PC-9 (cell line): ENCODE results near the gene CCR6. TPM values are rescaled to one million over a fixed set of nuclear protein-coding genes. Genes with fewer than 3 reads are reported as not detected.

Experiments used
- BruUV-seq: library from RNA; stranded (reverse); fragments of 400-500 nt; replicated peaks from 2 replicates; lab custom pipeline; 2021; lab: Mats Ljungman, UMichigan
- CTCF ChIA-PET: fragments of 300-600 bp; sonication (Branson Sonifier 250); formaldehyde crosslinking; loops from one replicate; lab custom pipeline; 2022; ENCODE audit warnings: antibody characterized with exemption; lab: Charles Lee
- POLR2A ChIA-PET: fragments of 300-600 bp; sonication (Branson Sonifier 250); formaldehyde crosslinking; loops from one replicate; lab custom pipeline; 2022; ENCODE audit warnings: antibody characterized with exemption; ENCODE audit not compliant: unreplicated experiment; lab: Charles Lee
- DNase-seq, 2 experiments: peaks; one replicate each; pipeline versions ENCODE4 v3.0.0 to v3.0.0-alpha.2; 2015 to 2022; ENCODE audit warnings: mixed read lengths in 1 of 2
- H2AFZ ChIP-seq: fragments of 200-600 bp; sonication (generic); 2 replicates; pipeline ENCODE4 v1.8.1; 2017; ENCODE audit warnings: antibody characterized with exemption
- H3F3A ChIP-seq: fragments of 200-600 bp; sonication (generic); 2 replicates; pipeline ENCODE4 v1.8.1; 2017; ENCODE audit warnings: antibody characterized with exemption, mild to moderate bottlenecking, low read depth; ENCODE audit not compliant: insufficient read depth
- H3K27ac ChIP-seq: fragments of 200-600 bp; sonication (generic); 2 replicates; pipeline ENCODE4 v1.6.1; 2016; ENCODE audit warnings: mixed run types
- H3K27me3 ChIP-seq: fragments of 200-600 bp; sonication (generic); 2 replicates; pipeline ENCODE4 v1.6.1; 2016; ENCODE audit warnings: low read depth, mixed run types; ENCODE audit not compliant: insufficient read depth
- H3K36me3 ChIP-seq: fragments of 200-600 bp; sonication (generic); 2 replicates; pipeline ENCODE4 v1.6.1; 2016; ENCODE audit warnings: low read depth, mixed run types
- H3K4me1 ChIP-seq: fragments of 200-600 bp; sonication (generic); replicated peaks from 2 replicates; pipeline ENCODE4 v1.6.1; 2016; ENCODE audit warnings: mixed run types; ENCODE audit not compliant: insufficient read depth
- H3K4me2 ChIP-seq: fragments of 200-600 bp; sonication (generic); 2 replicates; pipeline ENCODE4 v1.6.1; 2017; ENCODE audit warnings: mixed run types
- H3K4me3 ChIP-seq: fragments of 200-600 bp; sonication (generic); 2 replicates; pipeline ENCODE4 v1.6.1; 2016; ENCODE audit warnings: mixed run types
- H3K79me2 ChIP-seq: fragments of 200-600 bp; sonication (generic); 2 replicates; pipeline ENCODE4 v1.6.1; 2017; ENCODE audit warnings: low read depth, mixed run types
- H3K9me2 ChIP-seq: fragments of 200-600 bp; sonication (generic); 2 replicates; pipeline ENCODE4 v1.8.1; 2017; ENCODE audit warnings: mild to moderate bottlenecking; ENCODE audit not compliant: insufficient read depth
- H3K9me3 ChIP-seq: fragments of 200-600 bp; sonication (generic); 2 replicates; pipeline ENCODE4 v1.8.1; 2016; ENCODE audit warnings: low read depth; ENCODE audit not compliant: insufficient read depth
- H4K20me1 ChIP-seq: fragments of 200-600 bp; sonication (generic); 2 replicates; pipeline ENCODE4 v1.8.1; 2017; ENCODE audit not compliant: insufficient read depth
- EZH2 ChIP-seq: fragments of 200-600 bp; sonication (generic); IDR thresholded peaks from 2 replicates; pipeline ENCODE4 v1.8.0; 2017; ENCODE audit warnings: antibody characterized with exemption, low read depth
- intact Hi-C: fragments of 100-400 bp; cut with micrococcal nuclease; formaldehyde crosslinking; loops from one replicate; pipeline ENCODE4 v1.10.0; 2022; ENCODE audit not compliant: unreplicated experiment
- total RNA-seq: library from RNA; stranded (reverse); gene quantifications from 2 replicates; pipeline ENCODE4 v1.2.3, GENCODE V29; 2021
- TF ChIP-seq, protein P1 (sequence below): fragments of 200-600 bp; sonication (generic); conservative IDR thresholded peaks from 2 replicates; pipeline ENCODE4 v1.6.1; 2017; ENCODE audit warnings: mixed run types, antibody characterized with exemption, mild to moderate bottlenecking, moderate library complexity

Gene CCR6
- total RNA-seq, 1 experiment from 2014 or later = not detected

DNA sequence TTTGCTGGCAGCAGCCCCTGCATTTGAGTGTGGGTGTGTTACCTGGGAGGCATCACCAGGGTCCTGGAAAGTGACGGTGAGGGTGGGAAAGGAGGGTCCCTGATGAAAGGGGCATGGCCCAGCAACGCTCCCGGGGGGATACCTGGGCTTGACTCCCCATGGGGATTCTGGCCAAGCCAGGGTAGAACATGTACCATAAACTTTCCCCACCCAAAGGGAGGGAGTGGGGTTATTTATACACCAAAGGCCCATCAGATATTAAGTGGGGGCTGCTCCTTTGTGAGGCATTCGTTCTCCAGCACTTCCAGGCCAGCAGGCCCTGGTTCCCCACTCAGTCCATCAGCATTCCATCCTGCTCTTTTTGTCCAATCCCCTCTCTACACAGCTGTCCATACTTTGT, 20.6 kb upstream of the CCR6 start:
- no peaks in the 10 kb centered on the region for H4K20me1 ChIP-seq
- peaks cover 81% of the 10 kb centered on the region for H3K27me3 ChIP-seq
- TF ChIP-seq, protein P1, sequence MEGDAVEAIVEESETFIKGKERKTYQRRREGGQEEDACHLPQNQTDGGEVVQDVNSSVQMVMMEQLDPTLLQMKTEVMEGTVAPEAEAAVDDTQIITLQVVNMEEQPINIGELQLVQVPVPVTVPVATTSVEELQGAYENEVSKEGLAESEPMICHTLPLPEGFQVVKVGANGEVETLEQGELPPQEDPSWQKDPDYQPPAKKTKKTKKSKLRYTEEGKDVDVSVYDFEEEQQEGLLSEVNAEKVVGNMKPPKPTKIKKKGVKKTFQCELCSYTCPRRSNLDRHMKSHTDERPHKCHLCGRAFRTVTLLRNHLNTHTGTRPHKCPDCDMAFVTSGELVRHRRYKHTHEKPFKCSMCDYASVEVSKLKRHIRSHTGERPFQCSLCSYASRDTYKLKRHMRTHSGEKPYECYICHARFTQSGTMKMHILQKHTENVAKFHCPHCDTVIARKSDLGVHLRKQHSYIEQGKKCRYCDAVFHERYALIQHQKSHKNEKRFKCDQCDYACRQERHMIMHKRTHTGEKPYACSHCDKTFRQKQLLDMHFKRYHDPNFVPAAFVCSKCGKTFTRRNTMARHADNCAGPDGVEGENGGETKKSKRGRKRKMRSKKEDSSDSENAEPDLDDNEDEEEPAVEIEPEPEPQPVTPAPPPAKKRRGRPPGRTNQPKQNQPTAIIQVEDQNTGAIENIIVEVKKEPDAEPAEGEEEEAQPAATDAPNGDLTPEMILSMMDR = no peak
- TF ChIP-seq EZH2 = no peak
- no peaks in the 10 kb centered on the region for H3K79me2 ChIP-seq
- H3K9me3 ChIP-seq = no peaks in the 10 kb centered on the region
- ChIA-PET CTCF (no interaction called here), POLR2A (no interaction called here)
- intact Hi-C loops = no loop called here
- no peaks in the 10 kb centered on the region for H3K9me2 ChIP-seq
- H3K4me3 ChIP-seq = no peak overlapping the region
- no TSS peak for BruUV-seq
- no peak for DNase-seq
- no peak overlapping the region for H3K4me2 ChIP-seq
- H2AFZ ChIP-seq = no peak overlapping the region
- no peaks in the 10 kb centered on the region for H3F3A ChIP-seq
- H3K27ac ChIP-seq = no peak overlapping the region
- no peaks in the 10 kb centered on the region for H3K4me1 ChIP-seq
- H3K36me3 ChIP-seq = no peaks in the 10 kb centered on the region

DNA sequence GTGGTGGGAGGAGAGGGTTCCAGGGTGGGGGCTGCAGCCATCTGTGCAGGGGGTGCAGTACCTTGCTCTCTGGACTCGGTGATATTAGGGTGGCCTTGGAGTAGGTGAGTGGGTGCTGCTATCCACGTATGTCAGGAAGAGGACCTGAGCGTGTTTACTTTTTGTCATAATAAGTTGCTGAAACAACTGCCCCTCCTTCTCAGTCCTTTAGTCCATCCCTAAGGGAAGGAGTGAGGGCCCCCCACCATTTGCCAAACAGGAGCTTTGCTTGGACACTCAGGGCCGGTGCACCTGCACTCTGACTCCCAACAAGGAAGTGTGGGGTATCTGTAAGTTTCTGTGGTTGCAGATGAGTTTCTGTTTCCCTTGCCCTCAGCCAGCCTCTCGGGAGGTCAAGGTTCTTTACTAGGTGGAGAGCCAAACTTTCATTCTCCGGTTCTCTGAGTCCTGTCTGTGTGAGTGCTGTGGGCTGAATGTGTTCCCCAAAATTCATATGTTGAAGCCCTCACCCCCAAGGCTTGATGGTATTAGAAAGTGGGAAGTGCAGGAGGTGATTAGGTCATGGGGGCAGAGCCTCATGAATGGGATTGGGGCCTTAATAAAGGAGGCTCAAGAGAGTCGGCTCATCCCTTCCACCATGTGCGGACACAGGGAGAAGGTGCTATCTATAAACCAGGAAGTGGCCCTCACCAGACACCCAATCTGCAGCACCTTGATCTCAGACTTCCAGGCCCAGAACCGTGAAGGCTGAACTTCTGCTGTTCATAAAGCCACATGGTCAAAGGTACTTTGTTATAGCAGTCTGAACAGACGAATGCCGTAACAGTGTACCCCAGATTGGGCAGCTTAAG, 19.6 kb upstream of the CCR6 start:
- TF ChIP-seq, protein P1 = no peak
- TF ChIP-seq EZH2 = no peak
- Histone ChIP-seq H3F3A (no peaks in the 10 kb centered on the region), H3K79me2 (no peaks in the 10 kb centered on the region), H3K9me3 (no peaks in the 10 kb centered on the region), H2AFZ (no peak overlapping the region), H3K36me3 (no peaks in the 10 kb centered on the region), H3K4me2 (no peak overlapping the region), H3K27me3 (peaks cover 80% of the 10 kb centered on the region), H4K20me1 (no peaks in the 10 kb centered on the region), H3K27ac (no peak overlapping the region), H3K4me3 (no peak overlapping the region), H3K9me2 (no peaks in the 10 kb centered on the region), H3K4me1 (no peaks in the 10 kb centered on the region)
- CTCF ChIA-PET = no interaction called here
- BruUV-seq = no TSS peak
- POLR2A ChIA-PET = no interaction called here
- intact Hi-C loops = no loop called here
- DNase-seq = no peak

DNA sequence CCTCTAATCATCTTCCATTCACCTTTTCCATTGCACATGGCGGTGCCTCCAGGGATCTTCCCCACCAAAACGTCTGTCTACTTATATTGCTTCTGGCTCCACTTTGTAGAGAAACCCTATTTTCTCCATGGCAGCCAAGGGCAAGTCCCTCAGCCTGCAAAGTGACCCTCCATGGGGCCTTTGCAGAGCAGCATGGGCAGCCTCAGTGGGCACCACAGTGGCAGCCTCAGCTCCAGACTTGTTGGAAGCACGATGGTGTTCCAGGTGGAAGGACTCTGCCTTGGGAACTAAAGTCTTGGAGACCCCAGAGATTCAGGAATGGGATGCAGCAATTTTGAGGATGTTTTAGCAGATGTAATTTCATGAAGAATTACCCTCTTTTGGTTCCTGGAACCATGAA, 18.5 kb upstream of the CCR6 start:
- CTCF ChIA-PET = no interaction called here
- Histone ChIP-seq H3K4me3 (no peak overlapping the region), H3F3A (no peaks in the 10 kb centered on the region), H2AFZ (no peak overlapping the region), H3K79me2 (no peaks in the 10 kb centered on the region), H3K9me2 (no peaks in the 10 kb centered on the region), H4K20me1 (no peaks in the 10 kb centered on the region), H3K27me3 (peaks cover 77% of the 10 kb centered on the region), H3K9me3 (no peaks in the 10 kb centered on the region), H3K36me3 (no peaks in the 10 kb centered on the region), H3K4me1 (no peaks in the 10 kb centered on the region), H3K4me2 (no peak overlapping the region), H3K27ac (no peak overlapping the region)
- no peak for DNase-seq
- BruUV-seq = no TSS peak
- TF ChIP-seq, protein P1 = no peak
- no peak for TF ChIP-seq EZH2
- POLR2A ChIA-PET = no interaction called here
- intact Hi-C loops = no loop called here
